MCF 10A (cell line): ENCODE results near the gene CATSPERE. TPM values are rescaled to one million over a fixed set of nuclear protein-coding genes. Genes with fewer than 3 reads are reported as not detected.
A peak's percentile ranks its signal among the peaks of the same experiment; 100 is the strongest.

Experiments
- BruUV-seq: library from RNA; stranded (reverse); fragments of 400-500 nt; replicated peaks from 2 replicates; lab custom pipeline; 2021; lab: Mats Ljungman, UMichigan
- CTCF ChIA-PET: fragments of 300-600 bp; sonication (Branson Sonifier 250); formaldehyde crosslinking; extraction: SDS; loops from one replicate; lab custom pipeline; 2021; ENCODE audit warnings: antibody characterized with exemption, inconsistent platforms; lab: Yijun Ruan, JAX
- POLR2A ChIA-PET: fragments of 300-600, 350-650 bp; sonication (Branson Sonifier 250); formaldehyde crosslinking; extraction: SDS; loops from one replicate; lab custom pipeline; 2020; ENCODE audit warnings: antibody characterized with exemption, inconsistent platforms; lab: Yijun Ruan, JAX
- DNase-seq: peaks from one replicate; pipeline ENCODE4 v3.0.0-alpha.2; 2018; ENCODE audit not compliant: unreplicated experiment
- H3K27ac Mint-ChIP-seq: one replicate; pipeline ENCODE4 v1.8.0; 2022; ENCODE audit warnings: mild to moderate bottlenecking, low read depth, mixed read lengths; ENCODE audit not compliant: unreplicated experiment
- H3K27me3 Mint-ChIP-seq: one replicate; pipeline ENCODE4 v1.8.0; 2022; ENCODE audit warnings: mixed read lengths; ENCODE audit not compliant: insufficient read depth, unreplicated experiment
- H3K36me3 Mint-ChIP-seq: one replicate; pipeline ENCODE4 v1.8.0; 2022; ENCODE audit warnings: mild to moderate bottlenecking, moderate library complexity, mixed read lengths; ENCODE audit not compliant: insufficient read depth, unreplicated experiment
- H3K4me1 Mint-ChIP-seq: one replicate; pipeline ENCODE4 v1.8.0; 2022; ENCODE audit warnings: mixed read lengths; ENCODE audit not compliant: insufficient read depth, unreplicated experiment
- H3K4me3 Mint-ChIP-seq: one replicate; pipeline ENCODE4 v1.8.0; 2022; ENCODE audit warnings: mild to moderate bottlenecking, moderate library complexity, mixed read lengths; ENCODE audit not compliant: unreplicated experiment
- H3K9me3 Mint-ChIP-seq: one replicate; pipeline ENCODE4 v1.8.0; 2022; ENCODE audit warnings: mixed read lengths; ENCODE audit not compliant: unreplicated experiment
- CTCF ChIP-seq: fragments of 200-600 bp; IDR thresholded peaks from one replicate; pipeline ENCODE4 v1.8.0; 2022; ENCODE audit warnings: antibody characterized with exemption, mild to moderate bottlenecking; ENCODE audit not compliant: unreplicated experiment
- intact Hi-C: fragments of 100-400 bp; cut with micrococcal nuclease; formaldehyde crosslinking; loops from 2 replicates; pipeline ENCODE4 v1.14.1; 2022
- total RNA-seq: library from RNA; stranded (reverse); gene quantifications from 2 replicates; pipeline ENCODE4 v1.2.3, GENCODE V29; 2022

Gene CATSPERE
- total RNA-seq, 1 experiment from 2014 or later = 2.1 TPM

DNA sequence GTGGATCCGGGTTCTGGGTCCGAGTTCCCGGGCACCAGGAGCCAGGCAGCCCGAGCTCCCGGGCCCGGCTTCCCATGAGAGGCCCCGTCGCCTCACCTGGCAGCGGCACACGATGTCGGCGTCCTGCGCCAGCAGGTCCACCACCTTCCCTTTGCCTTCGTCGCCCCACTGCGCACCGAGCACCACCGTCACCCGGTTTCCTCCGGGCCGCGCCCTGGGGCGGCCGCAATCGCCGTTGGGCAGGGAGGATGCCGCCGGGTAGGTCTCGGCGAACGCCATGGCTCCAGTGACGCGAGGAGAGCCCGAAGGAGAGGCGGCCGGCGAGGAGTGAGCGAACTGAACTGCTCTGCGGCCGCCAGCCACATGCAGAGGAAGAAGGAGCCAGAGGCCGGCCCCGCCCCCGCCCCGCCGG is 9.5 kb upstream of the CATSPERE start, which contains the start of gene ADSS2:
Gene ADSS2 (minus strand): TSS at position 371 of the 412 bp plus-strand sequence. CDS start 92 bp downstream, at position 279.
- no TSS peak for BruUV-seq
- intact Hi-C loops = loop anchor here (1.0 to 10.0 kb wide), 6 partner anchors 99 to 521 kb away; partner anchors contain the start of gene COX20
- CTCF ChIA-PET = interaction anchor here (0.7 to 3.1 kb wide), 12 partner anchors 9 to 903 kb away, joined by 3 to 12 read pairs (median 4); no protein-coding TSS in a partner anchor
- DNase-seq = no peak
- POLR2A ChIA-PET = interaction anchor here (0.6 to 8.1 kb wide), 29 partner anchors 9 to 1197 kb away, joined by 3 to 61 read pairs (median 4); partner anchors contain the start of genes COX20, HNRNPU and ZBTB18
- Mint-ChIP-seq H3K4me3 (peak within 1 kb of the TSS; percentile 70), H3K4me1 (peaks cover 40% of the 10 kb centered on the region), H3K27me3 (no peaks in the 10 kb centered on the region), H3K27ac (peak within 1 kb of the TSS; percentile 69), H3K9me3 (no peaks in the 10 kb centered on the region), H3K36me3 (peaks cover 5% of the 10 kb centered on the region)
- TF ChIP-seq CTCF = no peak

DNA sequence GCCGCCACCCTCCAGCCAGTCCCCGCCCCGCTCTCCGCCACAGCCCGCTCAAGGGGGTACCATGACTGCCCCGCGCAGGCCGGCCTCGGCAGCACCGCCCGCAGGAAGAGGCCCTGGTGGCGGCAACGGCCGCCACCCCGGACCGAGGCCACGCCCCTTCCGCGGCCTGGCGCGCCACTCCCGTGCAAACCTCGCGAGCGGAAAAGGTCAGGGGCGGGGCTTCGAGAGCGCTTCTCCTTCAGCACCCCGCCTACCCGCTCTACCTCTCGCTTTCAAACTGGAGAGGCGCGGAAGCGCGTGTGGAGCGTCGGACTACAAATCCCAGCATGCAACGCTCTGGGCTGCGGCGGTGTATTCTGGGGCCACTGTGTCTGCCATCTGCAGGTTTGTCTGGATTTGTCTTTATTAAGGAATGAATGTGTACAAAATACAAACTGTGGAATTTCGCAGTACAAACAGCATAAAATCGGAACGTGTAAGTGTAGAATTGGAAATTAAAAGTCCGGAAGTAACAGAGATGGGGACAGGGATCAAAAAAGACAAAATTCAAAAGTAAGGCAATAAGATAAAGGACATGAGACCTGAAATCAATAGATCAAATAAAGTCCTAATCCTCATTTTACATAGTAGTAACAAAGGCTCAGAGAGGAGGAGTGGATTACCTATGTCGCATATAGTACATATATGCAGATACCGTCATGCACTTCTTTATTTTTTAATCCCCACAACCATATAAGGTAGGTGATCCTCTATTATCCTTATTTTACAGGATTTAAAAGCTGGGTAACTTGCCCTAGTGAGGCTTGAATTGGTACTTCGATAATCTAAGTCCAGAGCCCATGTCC is 8.9 kb upstream of the CATSPERE start:
- peak overlapping the region; percentile 70 for H3K4me3 Mint-ChIP-seq
- BruUV-seq = TSS peak; percentile 55
- H3K27me3 Mint-ChIP-seq = no peaks in the 10 kb centered on the region
- H3K9me3 Mint-ChIP-seq = no peaks in the 10 kb centered on the region
- H3K36me3 Mint-ChIP-seq = peaks cover 5% of the 10 kb centered on the region
- TF ChIP-seq CTCF = peak; percentile 45
- POLR2A ChIA-PET = interaction anchor here (0.6 to 8.1 kb wide), 16 partner anchors 10 to 591 kb away, joined by 3 to 61 read pairs (median 4); partner anchors contain the start of genes HNRNPU and ZBTB18
- intact Hi-C loops = loop anchor here (1.0 to 10.0 kb wide), 12 partner anchors 100 to 1107 kb away; partner anchors contain the start of genes COX20 and DESI2
- H3K4me1 Mint-ChIP-seq = peaks cover 39% of the 10 kb centered on the region
- H3K27ac Mint-ChIP-seq = peak overlapping the region; percentile 66
- DNase-seq = peak; percentile 100
- CTCF ChIA-PET = interaction anchor here (0.6 to 1.6 kb wide), 2 partner anchors 18 to 149 kb away, joined by 3 to 5 read pairs; no protein-coding TSS in a partner anchor

DNA sequence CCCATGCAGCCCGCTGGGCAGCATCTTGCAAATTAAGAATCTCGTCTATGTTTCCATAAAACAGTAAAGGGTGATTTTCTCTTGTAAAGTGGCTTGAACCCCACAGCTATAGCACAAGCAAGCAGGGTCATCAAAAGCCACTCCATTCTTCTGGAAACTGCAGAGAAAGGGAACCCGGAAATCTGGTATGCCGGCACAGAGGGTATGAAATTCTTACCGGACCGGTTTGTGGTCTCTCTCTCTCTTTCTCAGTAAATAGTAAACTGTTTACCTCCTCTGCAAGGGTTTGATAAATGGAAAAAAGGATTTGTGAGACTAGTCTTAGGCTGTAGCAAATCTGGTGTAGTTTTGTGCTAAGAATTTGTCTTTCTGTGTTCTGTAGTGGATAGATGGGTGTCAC is 6.7 kb upstream of the CATSPERE start:
- intact Hi-C loops = loop anchor here (5.0 to 10.0 kb wide), 4 partner anchors 102 to 518 kb away; partner anchors contain the start of gene COX20
- Mint-ChIP-seq H3K27ac (no peak overlapping the region), H3K36me3 (peaks cover 4% of the 10 kb centered on the region), H3K9me3 (no peaks in the 10 kb centered on the region), H3K4me1 (peaks cover 21% of the 10 kb centered on the region), H3K4me3 (no peak overlapping the region), H3K27me3 (no peaks in the 10 kb centered on the region)
- POLR2A ChIA-PET = interaction anchor here (0.6 to 2.0 kb wide), 3 partner anchors 10 to 1198 kb away, joined by 3 to 7 read pairs (median 4); no protein-coding TSS in a partner anchor
- BruUV-seq = no TSS peak
- no peak for TF ChIP-seq CTCF
- CTCF ChIA-PET = interaction anchor here (1.0 kb wide), 1 partner anchor 155 kb away, joined by 3 read pairs; no protein-coding TSS in a partner anchor
- no peak for DNase-seq
